Liver (tissue), 9 donors: Measurements from ENCODE around the gene PTK7. TPM values are rescaled to one million over a fixed set of nuclear protein-coding genes. Genes with fewer than 3 reads are reported as not detected.
A peak's percentile ranks its signal among the peaks of the same experiment; 100 is the strongest.

ENCODE experiments used
- DNase-seq: peaks from one replicate; pipeline ENCODE4 v3.0.0-alpha.2; 2017; ENCODE audit warnings: low spot score
- H3K27ac ChIP-seq, 2 donors: one replicate each; pipeline ENCODE4 v1.7.0; 2013; ENCODE audit warnings: inconsistent platforms in 2 of 2, low read length in 2 of 2, control low read depth in 1 of 2, low read depth in 1 of 2, mild to moderate bottlenecking in 1 of 2
- H3K27me3 ChIP-seq, 4 donors: one replicate each; pipeline versions ENCODE4 v1.6.1 to v1.7.0; 2013; ENCODE audit warnings: low read length in 3 of 4, inconsistent platforms in 1 of 4, mild to moderate bottlenecking in 1 of 4, moderate library complexity in 1 of 4; ENCODE audit not compliant: control insufficient read depth in 4 of 4, insufficient read depth in 4 of 4
- H3K36me3 ChIP-seq, 4 donors: one replicate each; pipeline versions ENCODE4 v1.6.1 to v1.7.0; 2013; ENCODE audit warnings: low read length in 3 of 4, mild to moderate bottlenecking in 3 of 4, low read depth in 1 of 4, moderate library complexity in 1 of 4; ENCODE audit not compliant: control insufficient read depth in 4 of 4, insufficient read depth in 3 of 4
- H3K4me1 ChIP-seq, 4 donors: one replicate each; pipeline versions ENCODE4 v1.6.1 to v1.7.0; 2013; ENCODE audit warnings: low read length in 3 of 4, mild to moderate bottlenecking in 3 of 4, moderate library complexity in 1 of 4; ENCODE audit not compliant: control insufficient read depth in 4 of 4, insufficient read depth in 4 of 4
- H3K4me3 ChIP-seq, 3 donors: one replicate each; pipeline versions ENCODE4 v1.6.1 to v1.7.0; 2013; ENCODE audit warnings: low read length in 3 of 3, control low read depth in 1 of 3, low read depth in 1 of 3, mild to moderate bottlenecking in 1 of 3
- H3K9ac ChIP-seq, 2 donors: one replicate each; pipeline ENCODE4 v1.7.0; 2013; ENCODE audit warnings: low read length in 2 of 2, mild to moderate bottlenecking in 2 of 2, moderate library complexity in 2 of 2, control low read depth in 1 of 2, low read depth in 1 of 2
- H3K9me3 ChIP-seq, 4 donors: one replicate each; pipeline versions ENCODE4 v1.6.1 to v1.7.0; 2013; ENCODE audit warnings: low read length in 3 of 4; ENCODE audit not compliant: control insufficient read depth in 4 of 4
- EGR1 ChIP-seq, 2 donors: IDR thresholded peaks; 2 replicates each; pipeline ENCODE4 v1.6.1; 2016 to 2018; ENCODE audit warnings: antibody characterized with exemption in 2 of 2, low read depth in 2 of 2
- FOXA1 ChIP-seq: IDR thresholded peaks from 2 replicates; pipeline ENCODE4 v1.6.1; 2016; ENCODE audit warnings: antibody characterized with exemption
- FOXA2 ChIP-seq: IDR thresholded peaks from 2 replicates; pipeline ENCODE4 v1.6.1; 2016; ENCODE audit warnings: antibody characterized with exemption
- GABPA ChIP-seq, 2 donors: IDR thresholded peaks in 1 of 2; conservative IDR thresholded peaks in 1 of 2; 2 replicates each; pipeline ENCODE4 v1.6.1; 2016; ENCODE audit warnings: antibody characterized with exemption in 2 of 2, mild to moderate bottlenecking in 1 of 2, moderate library complexity in 1 of 2
- HNF4A ChIP-seq, 2 donors: conservative IDR thresholded peaks; 2 replicates each; pipeline ENCODE4 v1.6.1; 2016; ENCODE audit warnings: antibody characterized with exemption in 2 of 2, mild to moderate bottlenecking in 2 of 2
- HNF4G ChIP-seq: IDR thresholded peaks from 2 replicates; pipeline ENCODE4 v1.6.1; 2016; ENCODE audit warnings: antibody characterized with exemption
- JUND ChIP-seq, 2 donors: IDR thresholded peaks; 2 replicates each; pipeline ENCODE4 v1.6.1; 2016; ENCODE audit warnings: antibody characterized with exemption in 2 of 2
- NR2F2 ChIP-seq: IDR thresholded peaks from 2 replicates; pipeline ENCODE4 v1.6.1; 2016; ENCODE audit warnings: antibody characterized with exemption
- RAD21 ChIP-seq, 2 donors: IDR thresholded peaks; 2 replicates each; pipeline ENCODE4 v1.6.1; 2016; ENCODE audit warnings: antibody characterized with exemption in 2 of 2, mild to moderate bottlenecking in 2 of 2
- RXRA ChIP-seq, 2 donors: IDR thresholded peaks; 2 replicates each; pipeline ENCODE4 v1.6.1; 2017 to 2018; ENCODE audit warnings: antibody characterized with exemption in 2 of 2, mild to moderate bottlenecking in 1 of 2
- SP1 ChIP-seq: IDR thresholded peaks from 2 replicates; pipeline ENCODE4 v1.6.1; 2018; ENCODE audit warnings: antibody characterized with exemption, mild to moderate bottlenecking
- TAF1 ChIP-seq: conservative IDR thresholded peaks from 2 replicates; pipeline ENCODE4 v1.6.1; 2016; ENCODE audit warnings: antibody characterized with exemption, mild to moderate bottlenecking
- YY1 ChIP-seq: IDR thresholded peaks from 2 replicates; pipeline ENCODE4 v1.6.1; 2016; ENCODE audit warnings: antibody characterized with exemption, mild to moderate bottlenecking
- WGBS: extraction: QIAGEN DNeasy Blood & Tissue Kit; methylation state at CpG from one replicate; pipeline ENCODE4 v1.1.7; 2013; 5-methylcytosine and 5-hydroxymethylcytosine counted together
- polyA plus RNA-seq, 2 donors: library from polyadenylated mRNA; stranded (reverse) in 1 of 2; unstranded in 1 of 2; fragments of 200-250 nt in 1 of 2; fragments of >200 nt in 1 of 2; fragmentation: Nextera tagmentation in 1 of 2; extraction: Ambion mirVana in 1 of 2; gene quantifications; one replicate each; pipeline versions ENCODE4 v1.2.1 to v1.2.3, GENCODE V29; 2013 to 2015
- total RNA-seq, 2 donors: library from RNA; depleted of rRNA; stranded (reverse); fragments of >200 nt; gene quantifications; one replicate each; pipeline ENCODE4 v1.2.3, GENCODE V29; 2014
- TF ChIP-seq, protein P1 (sequence below): IDR thresholded peaks from 2 replicates; pipeline ENCODE4 v1.6.1; 2016; ENCODE audit warnings: antibody characterized with exemption
- TF ChIP-seq, protein P2 (sequence below): IDR thresholded peaks from 2 replicates; pipeline ENCODE4 v1.6.1; 2016; ENCODE audit warnings: antibody characterized with exemption, mild to moderate bottlenecking
- TF ChIP-seq, protein P3 (sequence below): IDR thresholded peaks from 2 replicates; pipeline ENCODE4 v1.6.1; 2016; ENCODE audit warnings: antibody characterized with exemption
- TF ChIP-seq, protein P4 (sequence below): fragments of 150-350 bp; IDR thresholded peaks from 2 replicates; pipeline ENCODE4 v1.5.1; 2017; ENCODE audit warnings: improper control_type of control experiment, low read depth, low read length; ENCODE audit not compliant: missing input control
- TF ChIP-seq, protein P5 (sequence below): IDR thresholded peaks from 2 replicates; pipeline ENCODE4 v1.6.1; 2016; ENCODE audit warnings: antibody characterized with exemption
- donor health status: healthy.
- donor health status: healthy.
- donor health status: healthy.
- donor health status: healthy.
- donor health status: healthy.

PTK7 gene
- total and polyA plus RNA-seq, 4 donors = 0.67 to 10.5 (median 1.3) TPM

DNA sequence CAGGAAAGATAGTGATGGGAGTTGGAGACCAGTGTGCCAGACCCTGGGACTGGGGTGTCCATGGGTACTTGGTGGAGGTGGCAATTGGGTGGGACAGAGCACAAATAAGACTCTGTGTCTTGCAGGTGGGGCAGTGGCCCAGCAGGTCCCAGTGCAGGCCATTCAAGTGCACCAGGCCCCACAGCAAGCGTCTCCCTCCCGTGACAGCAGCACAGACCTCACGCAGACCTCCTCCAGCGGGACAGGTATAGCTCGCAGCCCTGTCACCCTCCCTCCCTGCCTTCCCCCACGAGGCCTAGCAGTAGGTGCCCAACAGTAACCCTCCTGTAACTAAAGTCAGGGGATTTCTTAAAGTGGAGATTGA is 100.3 kb downstream of the PTK7 start:
- no peak overlapping the region for H3K9ac ChIP-seq
- TF ChIP-seq RXRA (IDR thresholded peaks at IDR 0.05) (no peak), HNF4A (conservative IDR thresholded peaks at IDR 0.05) (no peak), FOXA1 (no peak), SP1 (no peak), RAD21 (IDR thresholded peaks at IDR 0.05) (no peak), NR2F2 (no peak), TAF1 (no peak), HNF4G (no peak), EGR1 (IDR thresholded peaks at IDR 0.05; ENCODE audit: low read depth in 2 of 2) (no peak), YY1 (no peak), GABPA (IDR thresholded peaks at IDR 0.05 in 1 of 2, conservative IDR thresholded peaks at IDR 0.05 in 1 of 2) (no peak)
- TF ChIP-seq, protein P1, sequence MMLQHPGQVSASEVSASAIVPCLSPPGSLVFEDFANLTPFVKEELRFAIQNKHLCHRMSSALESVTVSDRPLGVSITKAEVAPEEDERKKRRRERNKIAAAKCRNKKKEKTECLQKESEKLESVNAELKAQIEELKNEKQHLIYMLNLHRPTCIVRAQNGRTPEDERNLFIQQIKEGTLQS = no peak
- TF ChIP-seq, protein P2, sequence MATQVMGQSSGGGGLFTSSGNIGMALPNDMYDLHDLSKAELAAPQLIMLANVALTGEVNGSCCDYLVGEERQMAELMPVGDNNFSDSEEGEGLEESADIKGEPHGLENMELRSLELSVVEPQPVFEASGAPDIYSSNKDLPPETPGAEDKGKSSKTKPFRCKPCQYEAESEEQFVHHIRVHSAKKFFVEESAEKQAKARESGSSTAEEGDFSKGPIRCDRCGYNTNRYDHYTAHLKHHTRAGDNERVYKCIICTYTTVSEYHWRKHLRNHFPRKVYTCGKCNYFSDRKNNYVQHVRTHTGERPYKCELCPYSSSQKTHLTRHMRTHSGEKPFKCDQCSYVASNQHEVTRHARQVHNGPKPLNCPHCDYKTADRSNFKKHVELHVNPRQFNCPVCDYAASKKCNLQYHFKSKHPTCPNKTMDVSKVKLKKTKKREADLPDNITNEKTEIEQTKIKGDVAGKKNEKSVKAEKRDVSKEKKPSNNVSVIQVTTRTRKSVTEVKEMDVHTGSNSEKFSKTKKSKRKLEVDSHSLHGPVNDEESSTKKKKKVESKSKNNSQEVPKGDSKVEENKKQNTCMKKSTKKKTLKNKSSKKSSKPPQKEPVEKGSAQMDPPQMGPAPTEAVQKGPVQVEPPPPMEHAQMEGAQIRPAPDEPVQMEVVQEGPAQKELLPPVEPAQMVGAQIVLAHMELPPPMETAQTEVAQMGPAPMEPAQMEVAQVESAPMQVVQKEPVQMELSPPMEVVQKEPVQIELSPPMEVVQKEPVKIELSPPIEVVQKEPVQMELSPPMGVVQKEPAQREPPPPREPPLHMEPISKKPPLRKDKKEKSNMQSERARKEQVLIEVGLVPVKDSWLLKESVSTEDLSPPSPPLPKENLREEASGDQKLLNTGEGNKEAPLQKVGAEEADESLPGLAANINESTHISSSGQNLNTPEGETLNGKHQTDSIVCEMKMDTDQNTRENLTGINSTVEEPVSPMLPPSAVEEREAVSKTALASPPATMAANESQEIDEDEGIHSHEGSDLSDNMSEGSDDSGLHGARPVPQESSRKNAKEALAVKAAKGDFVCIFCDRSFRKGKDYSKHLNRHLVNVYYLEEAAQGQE = no peak
- TF ChIP-seq, protein P3, sequence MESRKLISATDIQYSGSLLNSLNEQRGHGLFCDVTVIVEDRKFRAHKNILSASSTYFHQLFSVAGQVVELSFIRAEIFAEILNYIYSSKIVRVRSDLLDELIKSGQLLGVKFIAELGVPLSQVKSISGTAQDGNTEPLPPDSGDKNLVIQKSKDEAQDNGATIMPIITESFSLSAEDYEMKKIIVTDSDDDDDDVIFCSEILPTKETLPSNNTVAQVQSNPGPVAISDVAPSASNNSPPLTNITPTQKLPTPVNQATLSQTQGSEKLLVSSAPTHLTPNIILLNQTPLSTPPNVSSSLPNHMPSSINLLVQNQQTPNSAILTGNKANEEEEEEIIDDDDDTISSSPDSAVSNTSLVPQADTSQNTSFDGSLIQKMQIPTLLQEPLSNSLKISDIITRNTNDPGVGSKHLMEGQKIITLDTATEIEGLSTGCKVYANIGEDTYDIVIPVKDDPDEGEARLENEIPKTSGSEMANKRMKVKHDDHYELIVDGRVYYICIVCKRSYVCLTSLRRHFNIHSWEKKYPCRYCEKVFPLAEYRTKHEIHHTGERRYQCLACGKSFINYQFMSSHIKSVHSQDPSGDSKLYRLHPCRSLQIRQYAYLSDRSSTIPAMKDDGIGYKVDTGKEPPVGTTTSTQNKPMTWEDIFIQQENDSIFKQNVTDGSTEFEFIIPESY = no peak
- TF ChIP-seq, protein P4, sequence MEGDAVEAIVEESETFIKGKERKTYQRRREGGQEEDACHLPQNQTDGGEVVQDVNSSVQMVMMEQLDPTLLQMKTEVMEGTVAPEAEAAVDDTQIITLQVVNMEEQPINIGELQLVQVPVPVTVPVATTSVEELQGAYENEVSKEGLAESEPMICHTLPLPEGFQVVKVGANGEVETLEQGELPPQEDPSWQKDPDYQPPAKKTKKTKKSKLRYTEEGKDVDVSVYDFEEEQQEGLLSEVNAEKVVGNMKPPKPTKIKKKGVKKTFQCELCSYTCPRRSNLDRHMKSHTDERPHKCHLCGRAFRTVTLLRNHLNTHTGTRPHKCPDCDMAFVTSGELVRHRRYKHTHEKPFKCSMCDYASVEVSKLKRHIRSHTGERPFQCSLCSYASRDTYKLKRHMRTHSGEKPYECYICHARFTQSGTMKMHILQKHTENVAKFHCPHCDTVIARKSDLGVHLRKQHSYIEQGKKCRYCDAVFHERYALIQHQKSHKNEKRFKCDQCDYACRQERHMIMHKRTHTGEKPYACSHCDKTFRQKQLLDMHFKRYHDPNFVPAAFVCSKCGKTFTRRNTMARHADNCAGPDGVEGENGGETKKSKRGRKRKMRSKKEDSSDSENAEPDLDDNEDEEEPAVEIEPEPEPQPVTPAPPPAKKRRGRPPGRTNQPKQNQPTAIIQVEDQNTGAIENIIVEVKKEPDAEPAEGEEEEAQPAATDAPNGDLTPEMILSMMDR = no peak
- peaks cover 3 to 27% (median 19%) of the 10 kb centered on the region in 4 donors for H3K4me1 ChIP-seq
- DNase-seq = no peak
- H3K36me3 ChIP-seq = peaks cover 18 to 38% (median 34%) of the 10 kb centered on the region in 4 donors
- peak overlapping the region; percentile 3 to 37 for H3K27ac ChIP-seq
- WGBS = 98% methylated on average over 6 of the region's 6 CpGs
- H3K27me3 ChIP-seq = no peaks in the 10 kb centered on the region
- no peak overlapping the region for H3K4me3 ChIP-seq
- H3K9me3 ChIP-seq = no peaks in the 10 kb centered on the region

DNA sequence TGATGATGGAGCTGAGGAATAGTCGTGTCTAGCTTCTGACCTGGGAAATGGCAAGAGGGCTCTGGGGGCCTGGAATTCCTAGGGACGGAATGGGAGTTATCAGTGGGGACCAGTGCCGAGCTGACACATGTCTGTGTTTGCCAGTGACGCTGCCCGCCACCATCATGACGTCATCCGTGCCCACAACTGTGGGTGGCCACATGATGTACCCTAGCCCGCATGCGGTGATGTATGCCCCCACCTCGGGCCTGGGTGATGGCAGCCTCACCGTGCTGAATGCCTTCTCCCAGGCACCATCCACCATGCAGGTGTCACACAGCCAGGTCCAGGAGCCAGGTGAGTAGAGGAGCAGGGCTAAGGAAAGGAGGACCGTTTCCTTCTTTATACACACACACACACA is 102.0 kb downstream of the PTK7 start:
- 92% methylated on average over 12 of the region's 12 CpGs for WGBS
- no peak overlapping the region for H3K27ac ChIP-seq
- peaks cover 18 to 38% (median 34%) of the 10 kb centered on the region in 4 donors for H3K36me3 ChIP-seq
- no peak overlapping the region for H3K9ac ChIP-seq
- no peak for DNase-seq
- no peaks in the 10 kb centered on the region for H3K27me3 ChIP-seq
- H3K9me3 ChIP-seq = no peaks in the 10 kb centered on the region
- peaks cover 3 to 31% (median 25%) of the 10 kb centered on the region in 4 donors for H3K4me1 ChIP-seq
- no peak overlapping the region for H3K4me3 ChIP-seq
- TF ChIP-seq TAF1 (no peak), RAD21 (IDR thresholded peaks at IDR 0.05) (no peak), FOXA1 (no peak), FOXA2 (no peak), NR2F2 (no peak), RXRA (IDR thresholded peaks at IDR 0.05) (no peak), JUND (IDR thresholded peaks at IDR 0.05) (no peak), HNF4G (no peak), YY1 (no peak), GABPA (IDR thresholded peaks at IDR 0.05 in 1 of 2, conservative IDR thresholded peaks at IDR 0.05 in 1 of 2) (no peak)
- TF ChIP-seq, protein P3 = no peak
- TF ChIP-seq, protein P2 = no peak
- TF ChIP-seq, protein P5, sequence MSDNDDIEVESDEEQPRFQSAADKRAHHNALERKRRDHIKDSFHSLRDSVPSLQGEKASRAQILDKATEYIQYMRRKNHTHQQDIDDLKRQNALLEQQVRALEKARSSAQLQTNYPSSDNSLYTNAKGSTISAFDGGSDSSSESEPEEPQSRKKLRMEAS = no peak
